ENCODE measurements around the gene ZNF622. TPM values are rescaled to one million over a fixed set of nuclear protein-coding genes. Genes with fewer than 3 reads are reported as not detected.

ZNF622 gene
- total RNA-seq, 5 donors from 2014 or later (not counting 1 experiment from before 2014, with no cell fraction given) = 30.7 to 39.8 (median 38.9) TPM

- Mint-ChIP-seq H3K4me1 (no peaks in the 10 kb centered on the region), H3K27ac (no peak overlapping the region), H3K4me3 (no peak overlapping the region), H3K36me3 (no peaks in the 10 kb centered on the region), H3K27me3 (peaks cover 9 to 24% of the 10 kb centered on the region in 2 donors), H3K9me3 (no peaks in the 10 kb centered on the region)
- no peaks in the 10 kb centered on the region for H3K9me3 ChIP-seq
- H3K27ac ChIP-seq (ENCODE audit: low read length) = no peak overlapping the region
- H3K27me3 ChIP-seq (replicated peaks in 1 of 2; ENCODE audit: control insufficient read depth in 2 of 2, extremely low read depth in 1 of 2, insufficient read depth in 2 of 2, low read length in 1 of 2) = no peaks in the 10 kb centered on the region
- H3K36me3 ChIP-seq (ENCODE audit: control insufficient read depth in 2 of 2, extremely low read depth in 1 of 2, insufficient read depth in 1 of 2, low read length in 1 of 2) = no peaks in the 10 kb centered on the region
- no peak overlapping the region for H3K4me3 ChIP-seq (ENCODE audit: control insufficient read depth in 1 of 2, extremely low read depth in 1 of 2, low read length in 1 of 2)
- POLR2A ChIA-PET = no interaction called here
- CTCF ChIA-PET = no interaction called here
- 50% methylated on average over 1 of the region's 2 CpGs for WGBS (ENCODE audit: insufficient coverage)
- H3K4me1 ChIP-seq (ENCODE audit: control insufficient read depth in 1 of 2, extremely low read depth in 1 of 2, insufficient read depth in 2 of 2, low read length in 2 of 2) = no peaks in the 10 kb centered on the region
- no peak for ATAC-seq (replicated peaks in 1 of 4)
- DNase-seq = no peak
Observed at GRCh38 chr5:16414861-16415260, 50.7 kb downstream of the ZNF622 start.

- Mint-ChIP-seq H3K4me1 (no peaks in the 10 kb centered on the region), H3K27me3 (peaks cover 7 to 30% of the 10 kb centered on the region in 2 donors), H3K9me3 (no peaks in the 10 kb centered on the region), H3K36me3 (no peaks in the 10 kb centered on the region), H3K4me3 (no peak overlapping the region), H3K27ac (no peak overlapping the region)
- ChIA-PET CTCF (no interaction called here), POLR2A (no interaction called here)
- Histone ChIP-seq H3K27ac (ENCODE audit: low read length) (no peak overlapping the region), H3K27me3 (replicated peaks in 1 of 2; ENCODE audit: control insufficient read depth in 2 of 2, extremely low read depth in 1 of 2, insufficient read depth in 2 of 2, low read length in 1 of 2) (no peaks in the 10 kb centered on the region), H3K36me3 (ENCODE audit: control insufficient read depth in 2 of 2, extremely low read depth in 1 of 2, insufficient read depth in 1 of 2, low read length in 1 of 2) (no peaks in the 10 kb centered on the region), H3K4me3 (ENCODE audit: control insufficient read depth in 1 of 2, extremely low read depth in 1 of 2, low read length in 1 of 2) (no peak overlapping the region), H3K4me1 (ENCODE audit: control insufficient read depth in 1 of 2, extremely low read depth in 1 of 2, insufficient read depth in 2 of 2, low read length in 2 of 2) (no peaks in the 10 kb centered on the region), H3K9me3 (no peaks in the 10 kb centered on the region)
- WGBS (ENCODE audit: insufficient coverage) = 46% methylated on average over 1 of the region's 1 CpG
- DNase-seq (no peak), ATAC-seq (replicated peaks in 1 of 4) (no peak)
Observed at GRCh38 chr5:16413166-16413860, 52.3 kb downstream of the ZNF622 start.

GRCh38 chr5:16412556-16412955, 53.0 kb downstream of the ZNF622 start:
- no peaks in the 10 kb centered on the region for H3K4me1 Mint-ChIP-seq
- no peaks in the 10 kb centered on the region for H3K36me3 Mint-ChIP-seq
- no peak overlapping the region for H3K27ac Mint-ChIP-seq
- peaks cover 10 to 30% of the 10 kb centered on the region in 2 donors for H3K27me3 Mint-ChIP-seq
- no peaks in the 10 kb centered on the region for H3K9me3 Mint-ChIP-seq
- H3K4me3 ChIP-seq (ENCODE audit: control insufficient read depth in 1 of 2, extremely low read depth in 1 of 2, low read length in 1 of 2) = no peak overlapping the region
- no peaks in the 10 kb centered on the region for H3K36me3 ChIP-seq (ENCODE audit: control insufficient read depth in 2 of 2, extremely low read depth in 1 of 2, insufficient read depth in 1 of 2, low read length in 1 of 2)
- ATAC-seq (replicated peaks in 1 of 4) (no peak), DNase-seq (no peak)
- no peak overlapping the region for H3K27ac ChIP-seq (ENCODE audit: low read length)
- POLR2A ChIA-PET = no interaction called here
- H3K27me3 ChIP-seq (replicated peaks in 1 of 2; ENCODE audit: control insufficient read depth in 2 of 2, extremely low read depth in 1 of 2, insufficient read depth in 2 of 2, low read length in 1 of 2) = no peaks in the 10 kb centered on the region
- no peak overlapping the region for H3K4me3 Mint-ChIP-seq
- no peaks in the 10 kb centered on the region for H3K9me3 ChIP-seq
- no peaks in the 10 kb centered on the region for H3K4me1 ChIP-seq (ENCODE audit: control insufficient read depth in 1 of 2, extremely low read depth in 1 of 2, insufficient read depth in 2 of 2, low read length in 2 of 2)
- CTCF ChIA-PET = no interaction called here

GRCh38 chr5:16411741-16412455, 53.7 kb downstream of the ZNF622 start:
- Histone ChIP-seq H3K9me3 (no peaks in the 10 kb centered on the region), H3K27ac (ENCODE audit: low read length) (no peak overlapping the region), H3K4me1 (ENCODE audit: control insufficient read depth in 1 of 2, extremely low read depth in 1 of 2, insufficient read depth in 2 of 2, low read length in 2 of 2) (no peaks in the 10 kb centered on the region), H3K27me3 (replicated peaks in 1 of 2; ENCODE audit: control insufficient read depth in 2 of 2, extremely low read depth in 1 of 2, insufficient read depth in 2 of 2, low read length in 1 of 2) (no peaks in the 10 kb centered on the region), H3K4me3 (ENCODE audit: control insufficient read depth in 1 of 2, extremely low read depth in 1 of 2, low read length in 1 of 2) (no peak overlapping the region), H3K36me3 (ENCODE audit: control insufficient read depth in 2 of 2, extremely low read depth in 1 of 2, insufficient read depth in 1 of 2, low read length in 1 of 2) (no peaks in the 10 kb centered on the region)
- Mint-ChIP-seq H3K9me3 (no peaks in the 10 kb centered on the region), H3K4me1 (no peaks in the 10 kb centered on the region), H3K27ac (no peak overlapping the region), H3K4me3 (no peak overlapping the region), H3K36me3 (no peaks in the 10 kb centered on the region), H3K27me3 (peaks cover 12 to 30% of the 10 kb centered on the region in 2 donors)
- ATAC-seq (replicated peaks in 1 of 4) = no peak
- DNase-seq = no peak
- 20% methylated on average over 1 of the region's 3 CpGs for WGBS (ENCODE audit: insufficient coverage)
- ChIA-PET POLR2A (no interaction called here), CTCF (no interaction called here)

- H3K4me1 Mint-ChIP-seq = no peaks in the 10 kb centered on the region
- no peak overlapping the region for H3K4me3 Mint-ChIP-seq
- ATAC-seq (replicated peaks in 1 of 4) (no peak), DNase-seq (no peak)
- H3K36me3 Mint-ChIP-seq = no peaks in the 10 kb centered on the region
- H3K27ac Mint-ChIP-seq = no peak overlapping the region
- no peaks in the 10 kb centered on the region for H3K4me1 ChIP-seq (ENCODE audit: control insufficient read depth in 1 of 2, extremely low read depth in 1 of 2, insufficient read depth in 2 of 2, low read length in 2 of 2)
- H3K36me3 ChIP-seq (ENCODE audit: control insufficient read depth in 2 of 2, extremely low read depth in 1 of 2, insufficient read depth in 1 of 2, low read length in 1 of 2) = no peaks in the 10 kb centered on the region
- no peaks in the 10 kb centered on the region for H3K9me3 Mint-ChIP-seq
- no peaks in the 10 kb centered on the region for H3K9me3 ChIP-seq
- WGBS (ENCODE audit: insufficient coverage) = 94% methylated on average over 5 of the region's 9 CpGs
- POLR2A ChIA-PET = no interaction called here
- peaks cover 12 to 30% of the 10 kb centered on the region in 2 donors for H3K27me3 Mint-ChIP-seq
- no peak overlapping the region for H3K4me3 ChIP-seq (ENCODE audit: control insufficient read depth in 1 of 2, extremely low read depth in 1 of 2, low read length in 1 of 2)
- H3K27me3 ChIP-seq (replicated peaks in 1 of 2; ENCODE audit: control insufficient read depth in 2 of 2, extremely low read depth in 1 of 2, insufficient read depth in 2 of 2, low read length in 1 of 2) = no peaks in the 10 kb centered on the region
- no peak overlapping the region for H3K27ac ChIP-seq (ENCODE audit: low read length)
- CTCF ChIA-PET = no interaction called here
Observed at GRCh38 chr5:16411235-16411634, 54.4 kb downstream of the ZNF622 start.

- WGBS (ENCODE audit: insufficient coverage) = 86% methylated on average over 2 of the region's 2 CpGs
- H3K4me1 Mint-ChIP-seq = no peaks in the 10 kb centered on the region
- ChIA-PET POLR2A (no interaction called here), CTCF (no interaction called here)
- H3K36me3 ChIP-seq (ENCODE audit: control insufficient read depth in 2 of 2, extremely low read depth in 1 of 2, insufficient read depth in 1 of 2, low read length in 1 of 2) = no peaks in the 10 kb centered on the region
- no peaks in the 10 kb centered on the region for H3K36me3 Mint-ChIP-seq
- H3K9me3 Mint-ChIP-seq = no peaks in the 10 kb centered on the region
- no peak overlapping the region for H3K4me3 Mint-ChIP-seq
- H3K27me3 ChIP-seq (replicated peaks in 1 of 2; ENCODE audit: control insufficient read depth in 2 of 2, extremely low read depth in 1 of 2, insufficient read depth in 2 of 2, low read length in 1 of 2) = no peaks in the 10 kb centered on the region
- DNase-seq = no peak
- no peak overlapping the region for H3K27ac Mint-ChIP-seq
- no peak overlapping the region for H3K4me3 ChIP-seq (ENCODE audit: control insufficient read depth in 1 of 2, extremely low read depth in 1 of 2, low read length in 1 of 2)
- H3K9me3 ChIP-seq = no peaks in the 10 kb centered on the region
- no peak overlapping the region for H3K27ac ChIP-seq (ENCODE audit: low read length)
- H3K4me1 ChIP-seq (ENCODE audit: control insufficient read depth in 1 of 2, extremely low read depth in 1 of 2, insufficient read depth in 2 of 2, low read length in 2 of 2) = no peaks in the 10 kb centered on the region
- no peak for ATAC-seq (replicated peaks in 1 of 4)
- peaks cover 12 to 30% of the 10 kb centered on the region in 2 donors for H3K27me3 Mint-ChIP-seq
Observed at GRCh38 chr5:16410338-16410737, 55.3 kb downstream of the ZNF622 start.
